Heart right ventricle (tissue), 16 donors: ENCODE measurements around the gene NAALADL2. TPM values are rescaled to one million over a fixed set of nuclear protein-coding genes. Genes with fewer than 3 reads are reported as not detected.
"Not testable (repeated sequence)": the region's sequence is repeated elsewhere in the genome, so short reads cannot be mapped to it uniquely, and the experiment has no call there.

ENCODE experiments used
- ATAC-seq, 8 donors: fragments of 200-7000 bp; cut with Tn5 transposase; one replicate each; pipeline ENCODE4 v1.9.1; 2020; ENCODE audit warnings: mild to moderate bottlenecking in 8 of 8, moderate library complexity in 8 of 8, moderate number of reproducible peaks in 1 of 8
- DNase-seq, 2 donors: peaks; one replicate each; pipeline ENCODE4 v3.0.0-alpha.2; 2020
- H3K27ac ChIP-seq, 10 donors: fragments of 200-600 bp; sonication (generic) in 2 of 10; one replicate each; pipeline versions ENCODE4 v1.5.0 to v1.8.0; 2020 to 2022; ENCODE audit warnings: mild to moderate bottlenecking in 3 of 10
- H3K27me3 ChIP-seq, 7 donors: fragments of 200-600 bp; one replicate each; pipeline ENCODE4 v1.8.0; 2021 to 2022; ENCODE audit warnings: mild to moderate bottlenecking in 2 of 7
- H3K36me3 ChIP-seq, 9 donors: fragments of 200-600 bp; sonication (generic) in 1 of 9; one replicate each; pipeline versions ENCODE4 v1.5.0 to v1.8.0; 2020 to 2022; ENCODE audit warnings: mild to moderate bottlenecking in 2 of 9
- H3K4me1 ChIP-seq, 9 donors: fragments of 200-600 bp; sonication (generic) in 1 of 9; one replicate each; pipeline versions ENCODE4 v1.5.0 to v1.8.0; 2020 to 2022; ENCODE audit warnings: mild to moderate bottlenecking in 4 of 9
- H3K4me3 ChIP-seq, 10 donors: fragments of 200-600 bp; sonication (generic) in 2 of 10; one replicate each; pipeline versions ENCODE4 v1.5.0 to v1.8.0; 2020 to 2022; ENCODE audit warnings: mild to moderate bottlenecking in 7 of 10, moderate library complexity in 2 of 10
- H3K9me3 ChIP-seq, 11 donors: fragments of 200-600 bp in 10 of 11; sonication (generic) in 2 of 11; one replicate each; pipeline versions ENCODE4 v1.5.0 to v1.8.0; 2013 to 2022; ENCODE audit warnings: mild to moderate bottlenecking in 2 of 11, control low read depth in 1 of 11, moderate library complexity in 1 of 11
- CTCF ChIP-seq, 9 donors: fragments of 200-600 bp; sonication (generic) in 2 of 9; IDR thresholded peaks; one replicate each; pipeline versions ENCODE4 v1.5.0 to v1.8.0; 2021 to 2022; ENCODE audit warnings: antibody characterized with exemption in 9 of 9, mild to moderate bottlenecking in 5 of 9, moderate library complexity in 1 of 9
- WGBS, 2 donors: extraction: QIAGEN DNeasy Blood & Tissue Kit; methylation state at CpG; one replicate each; pipeline ENCODE4 v1.1.7; 2013; ENCODE audit warnings: inconsistent platforms in 1 of 2; 5-methylcytosine and 5-hydroxymethylcytosine counted together
- intact Hi-C, 10 donors: fragments of 100-400 bp; cut with DNase I; formaldehyde crosslinking; loops; one replicate each; pipeline versions ENCODE4 v1.11.1 to v1.14.2; 2022
- polyA plus RNA-seq, 2 donors: library from polyadenylated mRNA; stranded (reverse); fragments of 200-250 nt; gene quantifications; one replicate each; pipeline ENCODE4 v1.2.3, GENCODE V29; 2013
- total RNA-seq, 10 donors: library from RNA; stranded (reverse); fragmentation: NEBNext Ultra II Directional in 3 of 10; extraction: Animal tissue kit (Norgen Biotek cat#: 25700) in 3 of 10; gene quantifications; one replicate each; pipeline versions ENCODE4 v1.2.1 to v1.2.4, GENCODE V29; 2021 to 2023
- donor health status: Arrhythmogenic right ventricular cardiomyopathy.
- donor health status: ischemic (EF 13 %, LVEDD 7.1; RV severe dilation, severe dysfunction).
- donor health status: healthy with polysubstance abuse.
- donor health status: DM: no; HTN: yes; CAD: no.
- donor health status: DM: no; HTN: no; CAD: no.
- donor health status: ischemic (EF 25% LVEDD 6.9; RV normal size, moderate dysfunction).
- donor health status: ischemic (EF 25% LVEDD 5.7; RV mildly dilated, moderate dysfunction).
- donor health status: healthy.
- donor health status: DM: yes; HTN: yes; CAD: no.
- donor health status: Ischemic cardiomyopathy.
- donor health status: ischemic (EF 35%, LVEDD 5.7; RV mildly dilated, moderate dysfunction).
- donor health status: nonischemic (EF 11% LVEDD 7.7; RV severe dilation, severe dysfunction).
- donor health status: DM: yes; HTN: yes; CAD: no.
- donor health status: PGD.
- donor health status: ischemic (EF 29% LVEDD 5.4; RV normal size, mild dysfunction).
- donor health status: nonischemic (EF 23%, LVEDD 6.1; RV moderate dilation, normal function).

Gene NAALADL2
- total and polyA plus RNA-seq, 12 donors = 0.36 to 11.9 (median 5.2) TPM

GRCh38 chr3:175805825-175806224, 946.7 kb downstream of the NAALADL2 start:
- Histone ChIP-seq H3K4me1 (no peaks in the 10 kb centered on the region), H3K27ac (no peak overlapping the region), H3K4me3 (no peak overlapping the region), H3K9me3 (no peaks in the 10 kb centered on the region), H3K36me3 (no peaks in the 10 kb centered on the region), H3K27me3 (no peaks in the 10 kb centered on the region)
- no peak for DNase-seq
- ATAC-seq = no peak
- TF ChIP-seq CTCF (IDR thresholded peaks at IDR 0.05) = no peak
- 57 to 75% methylated on average over 2 of the region's 2 CpGs for WGBS, 2 donors
- intact Hi-C loops = no loop called here

GRCh38 chr3:175807175-175807574, 948.0 kb downstream of the NAALADL2 start:
- Histone ChIP-seq H3K36me3 (no peaks in the 10 kb centered on the region), H3K27ac (no peak overlapping the region), H3K4me1 (no peaks in the 10 kb centered on the region), H3K4me3 (no peak overlapping the region), H3K9me3 (peaks cover 0 to under 1% (median 0%) of the 10 kb centered on the region in 11 donors), H3K27me3 (no peaks in the 10 kb centered on the region)
- intact Hi-C loops = no loop called here
- 79 to 89% methylated on average over 1 of the region's 1 CpG for WGBS, 2 donors
- ATAC-seq = no peak
- TF ChIP-seq CTCF (IDR thresholded peaks at IDR 0.05) = no peak
- DNase-seq = no peak

- Histone ChIP-seq H3K27ac (no peak overlapping the region), H3K4me3 (no peak overlapping the region), H3K4me1 (no peaks in the 10 kb centered on the region), H3K27me3 (no peaks in the 10 kb centered on the region), H3K9me3 (peaks cover 0 to 66% (median 30%) of the 10 kb centered on the region in 11 donors), H3K36me3 (no peaks in the 10 kb centered on the region)
- ATAC-seq = no peak
- no peak for DNase-seq
- intact Hi-C loops = no loop called here
- TF ChIP-seq CTCF (IDR thresholded peaks at IDR 0.05) = no peak
- 85 to 87% methylated on average over 3 of the region's 3 CpGs for WGBS, 2 donors
Observed at GRCh38 chr3:175818811-175819464, 959.8 kb downstream of the NAALADL2 start.

- WGBS, 2 donors = 77 to 83% methylated on average over 7 of the region's 7 CpGs
Observed at GRCh38 chr3:175822766-175823491, 963.8 kb downstream of the NAALADL2 start.

DNA sequence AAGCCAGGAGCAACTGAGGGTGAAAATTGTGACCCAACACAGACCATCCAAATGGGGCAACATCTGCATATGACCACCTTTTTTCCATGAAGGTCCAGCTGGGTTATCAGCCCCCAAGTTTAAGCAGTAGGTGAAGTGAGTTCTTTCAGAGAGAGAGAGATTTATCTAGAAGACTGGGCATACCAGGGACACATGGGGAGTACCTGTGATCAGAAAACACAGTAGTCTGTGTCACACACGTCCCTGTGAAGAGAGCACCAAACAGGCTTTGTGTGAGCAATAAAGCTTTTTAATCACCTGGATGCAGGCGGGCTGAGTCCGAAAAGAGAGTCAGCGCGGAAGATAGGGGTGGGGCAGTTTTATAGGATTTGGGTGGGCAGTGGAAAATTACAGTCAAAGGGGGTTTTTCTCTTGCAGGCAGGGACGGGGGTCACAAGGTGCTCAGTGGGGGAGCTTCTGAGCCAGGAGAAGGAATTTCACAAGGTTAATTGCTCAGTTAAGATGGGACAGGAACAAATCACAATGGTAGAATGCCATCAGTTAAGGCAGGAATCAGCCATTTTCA, 966.0 kb downstream of the NAALADL2 start:
- intact Hi-C loops, H3K27ac ChIP-seq, ATAC-seq, H3K9me3 ChIP-seq, H3K4me1 ChIP-seq, H3K4me3 ChIP-seq, DNase-seq, H3K27me3 ChIP-seq, H3K36me3 ChIP-seq: not testable (repeated sequence)
- 88 to 91% methylated on average over 6 of the region's 6 CpGs for whole genome bisulfite sequencing, 2 donors

More at GRCh38 chr3:175822766-175823491, 963.8 kb downstream of the NAALADL2 start:
- H3K4me1 ChIP-seq, DNase-seq, ATAC-seq, H3K27ac ChIP-seq, H3K4me3 ChIP-seq, H3K36me3 ChIP-seq, intact Hi-C loops, H3K27me3 ChIP-seq: not testable (repeated sequence)
- peaks cover 0 to 31% (median 18%) of the 10 kb centered on the region in 11 donors for H3K9me3 ChIP-seq
